Urothelium cell line (cell line): ENCODE results near the gene CEP250.
"Not testable (repeated sequence)": the region's sequence is repeated elsewhere in the genome, so short reads cannot be mapped to it uniquely, and the experiment has no call there.

Experiments
- DNase-seq: peaks from one replicate; pipeline ENCODE4 v3.0.0; 2011; ENCODE audit warnings: low spot score, mixed read lengths
- FAIRE-seq: peaks from 2 replicates; lab custom pipeline; 2011; peaks lifted over from hg19 to GRCh38; lab: Jason Lieb, UNC

Gene CEP250

DNA sequence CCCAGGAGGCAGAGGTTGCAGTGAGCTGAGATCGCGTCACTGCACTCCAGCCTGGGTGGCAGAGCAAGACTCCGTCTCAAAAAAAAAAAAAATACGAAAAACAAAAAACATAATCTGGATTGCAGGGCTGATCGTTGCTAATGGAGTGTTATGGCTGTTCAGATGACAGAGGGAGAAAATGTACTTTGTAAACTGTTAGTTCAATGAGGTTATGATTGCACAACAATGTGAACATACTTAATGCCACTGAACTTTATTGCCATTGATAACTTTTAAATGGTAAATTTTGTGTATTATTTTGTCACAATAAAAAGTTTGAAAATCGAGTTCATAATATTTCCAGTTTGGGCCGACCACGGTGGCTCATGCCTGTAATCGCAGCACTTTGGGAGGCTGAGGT is 63.6 kb downstream of the CEP250 start:
- no peak for FAIRE-seq
- no peak for DNase-seq

- peak; percentile 23 for FAIRE-seq
These were observed 68.0 kb downstream of the CEP250 start for GRCh38 chr20:35523298-35523888.

DNA sequence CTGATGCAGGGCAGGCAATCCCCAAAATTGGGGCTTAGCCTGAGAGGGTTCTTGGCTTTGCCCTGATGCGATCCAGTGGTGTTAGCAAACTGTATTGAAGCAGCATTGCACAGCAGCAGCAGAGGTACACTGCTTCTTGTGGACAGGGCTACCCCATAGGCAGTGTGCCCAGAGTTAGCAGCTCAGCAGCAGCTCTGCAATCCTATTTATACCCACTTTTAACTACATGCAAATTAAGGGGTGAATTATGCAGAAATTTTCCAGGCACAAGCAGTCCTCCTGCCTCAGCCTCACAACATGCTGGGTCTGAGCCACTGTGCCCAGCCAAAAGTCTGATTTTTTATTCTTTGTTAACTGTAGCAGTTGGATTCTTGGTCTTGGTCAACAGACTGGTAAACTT is 70.2 kb downstream of the CEP250 start:
- no peak for FAIRE-seq
- DNase-seq: no peak

More at GRCh38 chr20:35523298-35523888, 68.0 kb downstream of the CEP250 start:
- DNase-seq: peak; percentile 48

DNA sequence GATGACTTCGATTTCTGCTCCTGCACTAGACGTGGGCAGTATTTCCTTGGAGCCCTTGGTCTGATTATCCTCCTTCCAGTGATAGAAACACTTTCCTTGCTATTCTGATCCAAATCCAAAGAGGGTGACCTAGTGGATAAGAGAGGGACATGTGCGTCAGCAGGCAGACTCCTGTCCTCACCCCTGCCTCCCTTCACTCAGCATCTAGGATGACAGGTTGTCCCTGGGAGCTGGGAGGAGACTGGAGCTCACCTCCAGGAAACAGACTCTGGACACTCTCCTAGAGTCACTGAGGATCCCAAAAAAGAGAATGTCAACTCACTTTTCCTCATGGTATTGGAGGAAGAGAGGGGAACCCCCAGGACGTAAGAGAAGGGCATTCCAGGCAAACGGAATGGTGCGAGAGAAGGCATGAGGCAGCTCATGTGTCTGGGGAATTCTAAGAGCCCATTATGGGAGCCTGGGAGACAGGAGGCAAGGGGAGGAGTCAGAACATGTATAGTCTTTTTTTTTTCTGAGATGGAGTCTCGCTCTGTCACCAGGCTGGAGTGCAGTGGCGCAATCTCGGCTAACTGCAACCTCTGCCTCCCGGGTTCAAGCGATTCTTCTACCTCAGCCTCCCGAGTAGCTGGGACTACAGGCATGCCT is 71.8 kb downstream of the CEP250 start:
- FAIRE-seq: no peak

GRCh38 chr20:35529552-35529951 is 74.2 kb downstream of the CEP250 start, which contains the start of gene C20orf173:
Gene C20orf173, minus strand, starts transcription at chr20:35529652. Its CDS starts 279 bp downstream, at chr20:35529373.
- no peak for DNase-seq
- no peak for FAIRE-seq

More for the DNA sequence above, 71.8 kb downstream of the CEP250 start:
- DNase-seq: no peak

GRCh38 chr20:35539756-35540212 is 84.4 kb downstream of the CEP250 start:
- no peak for FAIRE-seq
- no peak for DNase-seq

DNA sequence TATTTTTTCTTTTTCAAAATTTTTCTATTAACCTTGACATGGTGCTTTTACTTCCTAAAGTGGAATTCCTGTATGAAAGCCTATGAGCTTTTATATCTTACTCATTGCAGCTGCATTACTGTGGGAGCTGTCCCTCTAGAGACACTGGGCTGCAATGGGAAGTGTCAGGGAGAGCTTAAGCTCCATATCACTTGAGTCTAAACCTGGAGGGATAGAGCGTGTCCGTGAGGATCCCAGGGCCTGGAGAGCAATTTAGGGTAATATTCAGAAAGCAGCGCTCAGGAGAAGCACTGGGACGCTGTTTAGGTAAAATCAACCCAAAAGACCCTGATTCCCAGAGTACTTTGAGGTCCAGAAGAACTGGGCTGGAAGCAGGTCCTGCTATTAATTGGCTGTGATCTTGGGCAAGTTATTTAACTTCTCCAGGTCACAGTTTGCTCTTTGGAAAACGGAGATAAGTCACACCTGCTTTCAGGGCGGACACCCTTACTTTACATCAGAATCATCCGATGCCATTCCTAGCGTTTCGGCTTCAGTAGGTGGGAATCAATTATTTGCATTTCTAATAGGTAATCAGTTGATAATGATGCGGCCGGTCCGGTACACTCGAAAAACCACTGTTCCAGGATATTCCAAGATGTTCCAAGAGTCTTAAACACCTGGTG is 85.9 kb downstream of the CEP250 start:
- FAIRE-seq: no peak

DNA sequence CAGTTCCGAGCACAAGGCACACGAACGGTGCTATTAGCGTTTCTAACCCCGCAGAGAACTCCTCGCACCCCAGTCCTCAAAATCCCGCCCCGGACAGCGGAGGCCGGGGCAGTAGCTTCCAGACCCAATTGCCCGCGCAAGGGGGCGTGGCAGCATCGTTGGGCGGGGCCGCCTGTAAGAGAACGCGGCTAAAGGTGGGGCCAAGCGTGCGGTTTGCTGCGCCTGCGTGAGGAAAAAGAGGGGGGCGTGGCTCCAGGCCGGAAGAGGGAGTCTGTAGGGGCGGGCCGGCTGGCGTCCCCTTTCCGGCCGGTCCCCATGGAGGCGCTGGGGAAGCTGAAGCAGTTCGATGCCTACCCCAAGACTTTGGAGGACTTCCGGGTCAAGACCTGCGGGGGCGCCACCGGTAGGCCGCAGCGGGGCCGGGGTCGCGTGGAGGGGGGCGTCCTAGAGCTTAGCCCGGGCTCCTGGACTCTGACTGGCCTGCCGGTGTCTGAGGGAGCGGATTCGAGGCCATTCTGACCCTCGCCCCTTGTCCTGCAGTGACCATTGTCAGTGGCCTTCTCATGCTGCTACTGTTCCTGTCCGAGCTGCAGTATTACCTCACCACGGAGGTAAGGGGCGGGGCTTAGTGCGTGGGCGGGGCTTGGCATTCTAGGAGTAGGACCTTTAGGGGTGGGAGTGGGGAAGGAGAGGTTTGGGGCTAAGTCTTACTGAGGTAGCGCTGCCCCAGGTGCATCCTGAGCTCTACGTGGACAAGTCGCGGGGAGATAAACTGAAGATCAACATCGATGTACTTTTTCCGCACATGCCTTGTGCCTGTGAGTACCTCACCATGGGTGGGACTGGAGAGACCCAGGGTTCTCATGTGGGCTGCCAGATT is 86.6 kb downstream of the CEP250 start, which contains the start of gene ERGIC3:
Gene ERGIC3, plus strand, starts transcription at position 296 of the 880 bp plus-strand sequence. Its CDS starts 20 bp downstream, at position 316.
- DNase-seq (peak; percentile 99), FAIRE-seq (peak; percentile 58)

More for the DNA sequence above, 85.9 kb downstream of the CEP250 start:
- DNase-seq: no peak

- DNase-seq (no peak), FAIRE-seq (no peak)
These were observed 87.6 kb downstream of the CEP250 start for GRCh38 chr20:35542990-35543389.

DNA sequence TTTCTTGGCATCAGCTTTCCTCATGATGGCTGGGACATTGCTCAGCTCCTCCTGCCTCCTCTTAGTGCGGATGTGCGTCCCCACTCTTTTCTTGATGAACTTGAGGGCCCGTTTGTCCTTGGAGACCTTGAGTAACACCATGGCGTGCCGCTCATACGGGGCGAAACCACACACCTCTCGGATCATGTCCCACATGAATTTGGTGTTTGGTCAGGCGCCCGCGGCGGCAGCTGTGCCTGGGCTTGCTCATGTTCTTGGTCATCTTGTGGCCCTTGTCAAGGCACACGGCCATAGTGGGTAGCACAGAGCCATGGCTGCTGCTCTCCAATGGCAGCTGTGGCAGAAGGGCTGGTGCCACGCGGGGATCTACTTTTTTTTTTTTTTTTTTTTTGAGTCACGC is 89.0 kb downstream of the CEP250 start:
- FAIRE-seq (no peak), DNase-seq (no peak)

DNA sequence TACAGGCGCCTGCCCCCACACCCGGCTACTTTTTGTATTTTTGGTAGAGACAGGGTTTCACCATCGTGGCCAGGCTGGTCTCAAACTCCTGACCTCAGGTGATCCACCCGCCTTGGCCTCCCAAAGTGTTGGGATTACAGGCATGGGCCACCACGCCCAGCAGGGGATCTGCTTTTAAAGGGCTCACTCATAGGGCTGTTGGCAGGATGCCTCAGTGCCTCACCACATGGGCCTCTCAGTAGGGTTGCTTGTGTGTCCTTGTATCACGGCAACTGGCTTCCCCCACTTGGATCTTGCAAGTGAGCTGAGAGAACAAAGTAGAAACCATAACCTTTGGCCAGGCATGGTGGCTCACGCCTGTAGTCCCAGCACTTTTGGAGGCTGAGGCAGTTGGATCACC is 89.5 kb downstream of the CEP250 start:
- not testable (repeated sequence) for FAIRE-seq

GRCh38 chr20:35546127-35546526 is 90.7 kb downstream of the CEP250 start:
- FAIRE-seq: no peak
- DNase-seq: no peak

More for the DNA sequence above, 89.5 kb downstream of the CEP250 start:
- not testable (repeated sequence) for DNase-seq

GRCh38 chr20:35547329-35547728 is 91.9 kb downstream of the CEP250 start:
- DNase-seq (no peak), FAIRE-seq (no peak)

DNA sequence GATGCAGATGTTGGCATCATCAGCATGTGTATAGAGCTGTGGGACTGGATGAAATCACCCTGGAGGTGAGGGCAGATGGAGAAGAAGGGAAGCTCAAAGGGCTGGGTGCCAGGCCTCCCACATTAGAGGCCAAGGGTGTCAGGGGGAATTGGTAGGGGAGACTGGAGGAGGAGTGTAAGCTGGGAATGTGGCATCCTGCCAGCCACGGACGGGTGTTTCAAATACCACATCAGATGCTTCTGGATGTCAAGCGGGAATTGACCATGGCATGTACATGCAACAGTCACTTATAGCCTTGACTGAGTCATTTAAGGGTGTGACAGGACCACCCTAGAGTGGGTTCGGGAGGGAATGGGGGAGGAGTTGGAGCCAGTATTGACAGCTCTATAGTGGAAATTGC is 96.1 kb downstream of the CEP250 start:
- FAIRE-seq (no peak), DNase-seq (no peak)

DNA sequence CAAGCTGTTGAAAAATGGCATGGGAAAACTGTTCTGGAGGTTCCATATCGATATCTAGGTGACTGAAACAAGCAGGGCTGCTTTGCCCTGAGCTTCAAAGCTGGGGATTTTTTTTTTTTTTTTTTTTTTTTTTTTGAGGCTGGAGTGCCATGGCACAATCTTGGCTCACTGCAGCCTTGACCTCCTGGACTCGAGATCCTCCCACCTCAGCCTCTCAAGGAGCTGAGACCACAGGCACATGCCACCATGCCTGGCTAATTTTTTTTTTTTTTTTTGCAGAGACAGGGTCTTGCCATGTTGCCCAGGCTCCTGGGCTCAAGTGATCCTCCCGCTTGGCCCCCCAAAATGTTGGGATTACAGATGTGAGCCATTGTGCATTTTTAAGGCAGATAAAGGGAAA is 97.5 kb downstream of the CEP250 start:
- FAIRE-seq (no peak), DNase-seq (no peak)

- not testable (repeated sequence) for FAIRE-seq, DNase-seq
These were observed 100.1 kb downstream of the CEP250 start for GRCh38 chr20:35555461-35555860.

GRCh38 chr20:35555951-35556645 is 100.7 kb downstream of the CEP250 start:
- FAIRE-seq: no peak
- DNase-seq: no peak

- no peak for DNase-seq
- FAIRE-seq: no peak
These were observed 101.5 kb downstream of the CEP250 start for GRCh38 chr20:35556871-35557270.

DNA sequence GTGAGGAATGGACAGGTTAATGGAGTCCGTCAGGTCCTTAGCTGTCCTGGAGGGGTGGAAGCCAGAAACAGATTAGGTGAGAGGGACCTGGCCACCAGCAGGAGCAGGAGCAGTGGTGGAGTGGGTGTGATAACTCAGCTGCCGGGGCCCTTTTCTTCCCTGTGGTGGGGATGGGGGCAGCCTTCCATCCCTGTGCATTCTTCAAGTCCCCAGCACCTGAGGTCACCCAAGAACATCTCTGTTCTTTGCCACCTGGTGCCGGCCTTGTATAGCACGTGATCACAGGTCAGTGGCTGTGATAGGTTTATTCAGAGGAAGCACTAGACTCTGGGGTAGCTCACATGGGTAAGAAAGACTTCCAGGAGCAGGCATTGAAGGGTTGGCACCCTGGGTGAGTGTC is 103.1 kb downstream of the CEP250 start:
- no peak for FAIRE-seq
- DNase-seq: no peak

- FAIRE-seq (no peak), DNase-seq (no peak)
These were observed 103.8 kb downstream of the CEP250 start for GRCh38 chr20:35559042-35559693.
